ENCODE measurements around the gene COX6B2.
"Not testable (repeated sequence)": the region's sequence is repeated elsewhere in the genome, so short reads cannot be mapped to it uniquely, and the experiment has no call there.

The COX6B2 gene

GRCh38 chr19:55341595-55342531 is 12.7 kb downstream of the COX6B2 start:
- no peak for DNase-seq

- no peak for DNase-seq
These were observed 13.3 kb downstream of the COX6B2 start for GRCh38 chr19:55341171-55341588.

DNA sequence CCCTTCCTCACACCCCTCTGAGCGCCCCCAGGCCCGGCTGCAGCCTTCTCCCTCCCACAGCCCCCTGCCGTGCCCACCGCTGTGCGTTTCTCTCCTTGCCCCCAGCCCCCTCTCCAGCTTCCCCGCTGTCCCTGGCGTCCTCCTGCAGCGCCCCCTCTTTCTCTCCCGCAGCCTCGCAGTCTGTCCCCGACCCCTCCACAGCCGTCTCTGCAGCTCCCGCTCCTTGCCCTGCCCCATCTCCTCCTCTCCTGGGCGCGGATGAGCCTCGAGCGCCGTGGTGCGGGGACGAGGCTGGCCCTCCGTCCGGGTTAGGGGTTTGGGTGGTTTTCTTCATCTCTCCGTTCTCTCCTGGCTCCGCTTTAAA is 13.8 kb downstream of the COX6B2 start:
- DNase-seq: no peak

DNA sequence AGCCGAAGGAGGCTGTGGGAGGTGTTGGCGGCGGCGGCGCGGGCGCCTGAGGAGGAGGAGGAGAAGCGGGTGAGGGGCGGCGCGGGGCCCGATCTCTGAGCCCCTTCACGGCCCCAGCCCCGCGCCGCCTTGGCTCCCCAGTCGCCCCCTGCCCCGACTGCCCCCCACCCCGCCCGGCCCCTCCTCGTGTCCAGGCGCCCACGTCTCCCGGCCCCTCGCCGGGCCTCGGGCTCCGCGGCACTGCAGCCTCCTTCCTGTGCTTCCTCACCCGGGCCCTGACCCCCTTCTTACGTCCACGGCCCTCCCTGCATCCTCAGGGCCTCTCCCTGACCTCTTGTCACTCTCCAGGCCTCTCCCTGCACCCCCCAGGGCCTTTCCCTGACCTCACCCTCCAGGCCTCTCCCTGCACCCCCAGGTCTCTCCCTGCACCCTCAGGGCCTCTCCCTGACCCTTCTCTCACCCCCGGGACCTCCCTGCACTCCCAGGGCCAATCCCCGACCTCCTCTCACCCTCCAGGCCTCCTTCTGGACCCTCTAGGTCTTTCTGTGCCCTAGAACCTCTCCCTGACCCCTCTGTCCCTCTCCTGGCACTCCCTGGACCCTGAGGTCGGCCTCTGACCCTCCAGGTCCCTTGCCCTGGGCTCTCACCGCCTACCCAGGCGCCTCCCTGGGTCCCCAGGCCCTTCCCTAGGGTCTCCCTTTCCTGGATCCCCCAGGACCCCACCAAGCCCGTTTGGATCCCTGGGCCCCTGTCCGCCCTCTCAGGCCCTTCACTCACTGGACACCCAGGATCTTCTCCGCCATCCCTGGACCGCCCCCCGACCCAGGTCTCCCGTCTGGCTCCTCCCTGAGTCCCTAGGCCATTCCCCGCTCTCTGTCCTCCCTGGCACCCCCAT is 14.4 kb downstream of the COX6B2 start:
- no peak for DNase-seq

GRCh38 chr19:55339105-55339888 is 15.2 kb downstream of the COX6B2 start, which contains the start of gene KMT5C:
Gene KMT5C (plus strand): TSS chr19:55339876. CDS start chr19:55341937, 2,061 bp downstream.
- peak; percentile 100 for DNase-seq

DNA sequence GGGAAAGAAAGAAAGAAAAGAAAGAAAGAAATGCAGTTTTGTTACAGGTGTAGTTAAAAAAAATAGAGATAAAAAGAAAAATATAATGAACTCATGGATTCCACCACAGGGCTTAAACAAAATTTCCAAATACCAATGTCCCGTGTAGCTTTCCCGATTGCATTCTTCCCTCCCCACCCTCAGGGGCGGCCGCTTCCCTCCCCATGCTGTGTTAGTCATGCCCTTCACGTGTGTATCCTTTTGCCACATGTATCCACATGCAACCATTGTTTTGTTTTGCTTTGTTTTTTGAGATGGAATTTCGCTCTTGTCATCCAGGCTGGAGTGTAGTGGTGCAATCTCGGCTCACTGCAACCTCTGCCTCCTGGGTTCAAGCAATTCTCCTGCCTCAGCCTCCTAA is 18.4 kb downstream of the COX6B2 start:
- DNase-seq: no peak

- no peak for DNase-seq
These were observed 20.6 kb downstream of the COX6B2 start for GRCh38 chr19:55333870-55334269.

DNA sequence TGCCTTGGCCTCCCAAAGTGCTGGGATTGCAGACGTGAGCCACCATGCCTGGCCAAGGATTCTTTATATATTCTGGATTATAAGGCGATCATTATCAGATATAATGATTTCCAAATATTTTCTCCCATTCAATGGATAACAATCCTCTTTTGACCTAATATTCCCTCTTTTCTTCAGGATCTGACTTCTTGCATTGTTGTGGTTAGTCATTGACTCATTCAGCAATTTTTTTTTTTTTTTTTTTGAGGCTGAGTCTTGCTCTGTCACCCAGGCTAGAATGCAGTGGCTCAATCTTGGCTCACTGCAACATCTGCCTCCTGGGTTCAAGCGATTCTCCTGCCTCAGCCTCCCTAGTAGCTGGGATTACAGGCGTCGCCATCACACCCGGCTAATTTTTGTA is 24.7 kb downstream of the COX6B2 start:
- DNase-seq: not testable (repeated sequence)

DNA sequence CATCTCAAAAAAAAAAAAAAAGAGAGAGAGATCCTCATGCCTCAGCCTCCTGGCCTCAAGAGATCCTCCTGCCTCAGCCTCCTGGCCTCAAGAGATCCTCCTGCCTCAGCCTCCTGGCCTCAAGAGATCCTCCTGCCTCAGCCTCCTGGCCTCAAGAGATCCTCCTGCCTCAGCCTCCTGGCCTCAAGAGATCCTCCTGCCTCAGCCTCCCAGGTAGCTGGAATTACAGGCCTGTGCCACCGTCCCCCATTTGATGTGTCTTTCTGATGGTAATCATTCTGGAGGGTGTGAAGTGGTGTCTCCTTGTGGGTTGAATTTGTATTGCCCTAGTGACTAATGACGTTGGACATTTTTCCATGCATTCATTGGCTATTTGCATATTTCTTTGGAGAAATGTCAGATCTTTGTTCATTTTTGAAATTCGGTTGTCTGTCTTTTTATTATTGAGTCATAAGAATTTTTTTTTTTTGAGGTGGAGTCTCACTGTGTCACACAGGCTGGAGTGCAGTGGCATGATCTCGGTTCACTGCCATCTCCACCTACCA is 25.7 kb downstream of the COX6B2 start:
- DNase-seq: not testable (repeated sequence)

DNA sequence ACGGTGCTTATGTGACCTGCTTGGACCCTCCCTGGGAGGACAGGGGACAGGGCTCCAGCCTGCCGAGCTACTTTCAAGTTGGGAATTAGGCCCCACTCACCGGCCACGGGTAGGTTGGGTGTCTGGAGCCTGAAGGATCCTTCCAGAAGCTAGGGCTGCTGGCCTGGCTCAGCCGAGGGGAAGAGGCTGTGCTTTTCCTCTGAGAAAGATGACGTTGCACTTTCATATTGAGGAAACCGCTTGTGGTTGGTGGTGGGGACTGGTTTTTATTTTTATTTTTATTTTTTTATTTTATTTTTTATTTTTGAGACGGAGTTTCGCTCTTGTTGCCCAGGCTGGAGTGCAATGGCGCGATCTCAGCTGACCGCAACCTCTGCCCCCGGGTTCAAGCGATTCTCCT is 29.3 kb downstream of the COX6B2 start, which contains the start of gene TMEM150B:
Gene TMEM150B, minus strand, starts transcription at position 170 of the 400 bp plus-strand sequence. CDS start 4,305 bp downstream, outside the sequence.
- no peak for DNase-seq

- no peak for DNase-seq
These were observed 29.9 kb downstream of the COX6B2 start for GRCh38 chr19:55324662-55325061.

DNA sequence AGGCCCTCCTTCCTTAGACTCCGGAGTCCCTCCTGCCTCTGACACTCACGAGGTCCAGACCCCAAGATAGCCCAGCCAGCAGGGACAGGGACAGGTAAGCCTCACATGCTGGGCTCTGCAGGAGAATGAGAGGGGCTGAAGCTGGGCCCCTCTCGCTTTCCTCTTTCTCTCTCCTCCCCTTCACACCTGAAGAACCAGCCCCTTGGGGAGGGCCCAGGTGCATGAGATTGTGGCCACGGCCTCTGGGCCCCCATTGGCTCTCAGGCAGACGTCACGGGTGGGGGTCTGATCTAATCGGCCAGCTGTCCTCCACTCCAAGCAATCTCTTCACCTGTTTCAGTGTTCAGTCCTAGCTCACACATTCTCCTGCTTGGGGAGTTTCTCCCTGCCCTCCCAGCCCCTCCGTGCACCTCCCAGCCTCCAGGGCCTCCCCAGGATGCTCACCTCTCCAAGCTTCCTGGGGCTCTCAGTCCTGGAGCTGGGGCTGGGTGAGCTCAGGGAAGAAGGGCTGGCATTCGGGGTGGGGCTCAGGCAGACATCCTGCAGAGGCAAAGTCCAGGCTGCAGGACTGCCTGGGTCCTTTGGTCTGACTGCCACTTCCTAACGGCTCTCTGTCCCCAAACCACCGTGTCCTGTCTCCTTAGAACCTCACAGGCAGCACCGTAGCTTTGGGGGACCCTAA is 32.2 kb downstream of the COX6B2 start:
- no peak for DNase-seq

DNA sequence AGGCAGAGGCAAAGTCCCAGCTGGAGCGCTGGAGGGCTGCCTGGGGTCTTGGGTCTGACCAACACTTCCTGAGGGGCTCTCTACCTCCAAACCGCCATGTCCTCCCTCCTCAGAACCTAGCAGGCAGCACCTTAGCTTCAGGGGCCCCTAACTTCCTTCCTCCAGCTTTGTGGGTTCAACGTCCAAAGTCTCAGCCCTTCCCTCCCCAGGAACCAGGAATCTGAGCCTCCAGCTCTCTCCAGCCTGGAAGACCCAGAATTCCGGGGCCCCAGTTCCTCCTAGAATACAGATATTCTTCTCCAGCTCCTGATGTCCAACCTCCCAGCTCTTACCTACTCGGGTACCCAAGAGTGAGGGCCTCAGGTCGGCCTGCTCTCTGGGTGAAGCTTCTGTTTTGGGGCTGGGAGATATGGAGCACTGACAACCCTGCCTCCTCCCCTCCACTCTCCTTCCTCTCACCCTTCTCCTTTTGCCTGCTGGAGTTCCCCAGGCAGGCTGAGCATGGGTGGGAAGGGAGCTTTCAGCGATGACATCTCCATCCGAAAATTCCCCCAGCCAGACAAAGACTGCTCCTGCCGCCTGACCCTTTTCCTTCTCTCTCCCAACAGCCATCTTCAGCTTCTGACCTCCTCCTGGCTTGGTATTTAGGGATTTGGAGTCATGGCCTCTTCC is 32.9 kb downstream of the COX6B2 start:
- no peak for DNase-seq

GRCh38 chr19:55320844-55321419 is 33.6 kb downstream of the COX6B2 start:
- no peak for DNase-seq

DNA sequence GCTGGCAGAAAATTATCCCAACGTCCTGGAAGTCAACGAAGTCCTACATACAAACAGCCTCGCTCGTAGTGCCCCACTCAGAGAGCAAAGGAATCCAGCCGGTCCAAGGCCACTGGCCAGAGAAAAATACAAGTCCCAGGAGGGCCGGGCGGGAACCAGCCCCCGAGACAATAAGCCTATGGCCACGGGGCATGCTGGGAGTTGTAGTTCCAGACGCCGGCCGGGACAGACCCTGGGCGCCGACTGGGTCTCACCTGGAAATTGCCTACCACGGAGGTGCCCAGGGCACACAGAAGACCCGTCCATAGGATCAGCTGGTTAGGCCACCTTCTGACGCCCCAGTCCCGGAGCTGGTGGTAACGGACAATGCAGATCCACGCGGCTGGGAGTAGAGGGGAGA is 34.7 kb downstream of the COX6B2 start:
- no peak for DNase-seq

DNA sequence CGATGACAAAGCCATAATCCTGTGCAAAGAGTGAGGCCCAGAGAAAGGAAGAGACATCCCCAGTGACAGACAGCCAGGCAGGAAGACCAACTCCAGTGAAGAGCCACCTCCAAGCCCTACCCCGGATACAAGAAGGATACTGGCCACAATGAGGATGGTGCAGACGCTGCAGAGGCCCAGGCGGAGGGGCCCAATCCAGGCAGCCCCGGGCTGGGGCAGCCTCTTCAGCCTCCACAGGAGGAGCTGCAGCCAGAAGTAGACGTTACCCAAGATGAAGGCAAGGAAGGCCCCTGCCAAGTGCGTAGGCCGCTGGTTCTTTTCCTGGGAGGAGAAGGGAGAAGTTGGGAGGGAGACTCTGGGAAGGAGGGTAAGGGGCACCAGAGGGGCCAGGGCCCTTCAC is 37.9 kb downstream of the COX6B2 start:
- DNase-seq: no peak

GRCh38 chr19:55315956-55316525 is 38.5 kb downstream of the COX6B2 start:
- DNase-seq: no peak

- no peak for DNase-seq
These were observed 40.1 kb downstream of the COX6B2 start for GRCh38 chr19:55314396-55314795.

- no peak for DNase-seq
These were observed 41.7 kb downstream of the COX6B2 start for GRCh38 chr19:55312621-55313512.

All from GF-D8 (cell line).